Activated T-cell treated with anti-CD3 and anti-CD28 coated beads, Interleukin-2, amount 50 U/mL, for 72 hours (primary cell): ENCODE data around the gene SYNGAP1. TPM values are rescaled to one million over a fixed set of nuclear protein-coding genes. Genes with fewer than 3 reads are reported as not detected.

Source experiments
- ATAC-seq, 2 donors: fragments of 150-1000 bp; cut with Tn5 transposase; replicated peaks in 1 of 2; 2 replicates each; pipeline ENCODE4 v1.10.0; 2021; ENCODE audit warnings: moderate library complexity in 2 of 2, mild to moderate bottlenecking in 1 of 2
- DNase-seq, 2 donors: peaks; one replicate each; pipeline ENCODE4 v3.0.0; 2021 to 2022; ENCODE audit warnings: mixed read lengths in 1 of 2
- H3K27ac Mint-ChIP-seq: one replicate; pipeline ENCODE4 v1.8.0; 2022; ENCODE audit warnings: mild to moderate bottlenecking, moderate library complexity, mixed read lengths
- H3K27me3 Mint-ChIP-seq: one replicate; pipeline ENCODE4 v1.8.0; 2022; ENCODE audit warnings: low read depth, mixed read lengths
- H3K36me3 Mint-ChIP-seq, 2 donors: one replicate each; pipeline ENCODE4 v1.8.0; 2022; ENCODE audit warnings: mixed read lengths in 2 of 2, mild to moderate bottlenecking in 1 of 2; ENCODE audit not compliant: insufficient read depth in 2 of 2
- H3K4me1 Mint-ChIP-seq: one replicate; pipeline ENCODE4 v1.8.0; 2022; ENCODE audit warnings: low read depth, mixed read lengths
- H3K4me3 Mint-ChIP-seq, 2 donors: one replicate each; pipeline ENCODE4 v1.8.0; 2022; ENCODE audit warnings: mild to moderate bottlenecking in 2 of 2, mixed read lengths in 2 of 2, moderate library complexity in 2 of 2
- H3K9me3 Mint-ChIP-seq, 2 donors: one replicate each; pipeline ENCODE4 v1.8.0; 2022; ENCODE audit warnings: mixed read lengths in 2 of 2
- total RNA-seq, 2 donors: library from RNA; stranded (reverse); gene quantifications; one replicate each; pipeline ENCODE4 v1.2.3, GENCODE V29; 2022

SYNGAP1 gene
- total RNA-seq, 2 donors from 2014 or later: 86.9 to 91.5 TPM

- peaks cover 78% of the 10 kb centered on the region for H3K4me1 Mint-ChIP-seq
- H3K27me3 Mint-ChIP-seq: no peaks in the 10 kb centered on the region
- peak; percentile 73 to 76 for DNase-seq
- peak; percentile 1 to 14 for ATAC-seq
- peaks cover 9 to 15% of the 10 kb centered on the region in 2 donors for H3K36me3 Mint-ChIP-seq
- peak overlapping the region; percentile 98 to 99 for H3K4me3 Mint-ChIP-seq
- H3K9me3 Mint-ChIP-seq: no peaks in the 10 kb centered on the region
- H3K27ac Mint-ChIP-seq: peak overlapping the region; percentile 99
Measured at GRCh38 chr6:33418690-33419291, 1.1 kb upstream of the SYNGAP1 start.

- Mint-ChIP-seq H3K27ac (peak overlapping the region; percentile 44), H3K4me1 (peaks cover 75% of the 10 kb centered on the region)
- no peak for ATAC-seq
Measured at GRCh38 chr6:33420491-33421343, 852 bp downstream of the SYNGAP1 start.

GRCh38 chr6:33421344-33421643 lies 1.4 kb downstream of the SYNGAP1 start:
- peaks cover 14 to 15% of the 10 kb centered on the region in 2 donors for H3K36me3 Mint-ChIP-seq
- H3K4me3 Mint-ChIP-seq: peak overlapping the region; percentile 62 to 74
- ATAC-seq (no peak), DNase-seq (no peak)
- H3K9me3 Mint-ChIP-seq: no peaks in the 10 kb centered on the region
- H3K27me3 Mint-ChIP-seq: no peaks in the 10 kb centered on the region
- H3K4me1 Mint-ChIP-seq: peaks cover 73% of the 10 kb centered on the region
- peak overlapping the region; percentile 44 for H3K27ac Mint-ChIP-seq

More at GRCh38 chr6:33420491-33421343, 852 bp downstream of the SYNGAP1 start:
- no peaks in the 10 kb centered on the region for H3K9me3 Mint-ChIP-seq
- H3K36me3 Mint-ChIP-seq: peaks cover 13 to 15% of the 10 kb centered on the region in 2 donors
- no peaks in the 10 kb centered on the region for H3K27me3 Mint-ChIP-seq
- DNase-seq: no peak
- peak overlapping the region; percentile 62 to 74 for H3K4me3 Mint-ChIP-seq

GRCh38 chr6:33423777-33424176 lies 3.9 kb downstream of the SYNGAP1 start:
- no peak for DNase-seq
- H3K27ac Mint-ChIP-seq: no peak overlapping the region
- H3K4me3 Mint-ChIP-seq: peak overlapping the region; percentile 94 to 96
- peaks cover 76% of the 10 kb centered on the region for H3K4me1 Mint-ChIP-seq
- no peak for ATAC-seq
- no peaks in the 10 kb centered on the region for H3K9me3 Mint-ChIP-seq
- H3K27me3 Mint-ChIP-seq: no peaks in the 10 kb centered on the region
- H3K36me3 Mint-ChIP-seq: peaks cover 11 to 12% of the 10 kb centered on the region in 2 donors

- DNase-seq (no peak), ATAC-seq (no peak)
- Mint-ChIP-seq H3K9me3 (no peaks in the 10 kb centered on the region), H3K36me3 (peaks cover 11 to 12% of the 10 kb centered on the region in 2 donors), H3K4me1 (peaks cover 78% of the 10 kb centered on the region), H3K27me3 (no peaks in the 10 kb centered on the region), H3K27ac (peak overlapping the region; percentile 86), H3K4me3 (peak overlapping the region; percentile 94 to 96)
Measured at GRCh38 chr6:33424855-33425667, 5.2 kb downstream of the SYNGAP1 start.

- peaks cover 11 to 12% of the 10 kb centered on the region in 2 donors for H3K36me3 Mint-ChIP-seq
- H3K4me1 Mint-ChIP-seq: peaks cover 80% of the 10 kb centered on the region
- no peaks in the 10 kb centered on the region for H3K9me3 Mint-ChIP-seq
- DNase-seq (peak; percentile 85 to 88), ATAC-seq (peak; percentile 67 to 68)
- peak overlapping the region; percentile 94 to 96 for H3K4me3 Mint-ChIP-seq
- H3K27me3 Mint-ChIP-seq: no peaks in the 10 kb centered on the region
- peak overlapping the region; percentile 92 for H3K27ac Mint-ChIP-seq
Measured at GRCh38 chr6:33425668-33426577, 6.1 kb downstream of the SYNGAP1 start.

GRCh38 chr6:33426590-33427511 lies 7.0 kb downstream of the SYNGAP1 start:
- H3K4me3 Mint-ChIP-seq: peak overlapping the region; percentile 94 to 96
- no peaks in the 10 kb centered on the region for H3K27me3 Mint-ChIP-seq
- H3K9me3 Mint-ChIP-seq: no peaks in the 10 kb centered on the region
- DNase-seq (no peak), ATAC-seq (peak; percentile 12 to 21)
- H3K4me1 Mint-ChIP-seq: peaks cover 79% of the 10 kb centered on the region
- H3K36me3 Mint-ChIP-seq: peaks cover 11 to 12% of the 10 kb centered on the region in 2 donors
- H3K27ac Mint-ChIP-seq: peak overlapping the region; percentile 92

- DNase-seq: peak; percentile 70 to 71
- peak in 1 of 2 donors; percentile 14 for ATAC-seq
- Mint-ChIP-seq H3K27ac (peak overlapping the region; percentile 49), H3K4me3 (peak overlapping the region; percentile 94 to 96), H3K4me1 (peaks cover 85% of the 10 kb centered on the region), H3K27me3 (no peaks in the 10 kb centered on the region), H3K9me3 (no peaks in the 10 kb centered on the region), H3K36me3 (peaks cover 12% of the 10 kb centered on the region in 2 donors)
Measured at GRCh38 chr6:33427585-33428223, 7.8 kb downstream of the SYNGAP1 start.

- Mint-ChIP-seq H3K9me3 (no peaks in the 10 kb centered on the region), H3K4me3 (peak overlapping the region; percentile 88 to 89), H3K36me3 (peaks cover 12 to 13% of the 10 kb centered on the region in 2 donors), H3K27me3 (no peaks in the 10 kb centered on the region), H3K27ac (peak overlapping the region; percentile 64), H3K4me1 (peaks cover 85% of the 10 kb centered on the region)
- ATAC-seq (peak in 1 of 2 donors; percentile 8), DNase-seq (peak in 1 of 2 donors; percentile 44)
Measured at GRCh38 chr6:33428224-33428965, 8.5 kb downstream of the SYNGAP1 start.

- Mint-ChIP-seq H3K27ac (peak overlapping the region; percentile 64), H3K9me3 (no peaks in the 10 kb centered on the region), H3K36me3 (peaks cover 9% of the 10 kb centered on the region in 2 donors), H3K4me3 (peak overlapping the region; percentile 88 to 89), H3K4me1 (peaks cover 84% of the 10 kb centered on the region), H3K27me3 (no peaks in the 10 kb centered on the region)
- ATAC-seq (no peak), DNase-seq (no peak)
Measured at GRCh38 chr6:33428966-33429749, 9.3 kb downstream of the SYNGAP1 start.
